Measurements from ENCODE around the gene BEAN1. TPM values are rescaled to one million over a fixed set of nuclear protein-coding genes. Genes with fewer than 3 reads are reported as not detected.

The BEAN1 gene
- total and polyA plus RNA-seq, 2 donors (not counting 1 experiment from before 2014, with no cell fraction given), result 0.07 TPM; not detected in 1

DNA sequence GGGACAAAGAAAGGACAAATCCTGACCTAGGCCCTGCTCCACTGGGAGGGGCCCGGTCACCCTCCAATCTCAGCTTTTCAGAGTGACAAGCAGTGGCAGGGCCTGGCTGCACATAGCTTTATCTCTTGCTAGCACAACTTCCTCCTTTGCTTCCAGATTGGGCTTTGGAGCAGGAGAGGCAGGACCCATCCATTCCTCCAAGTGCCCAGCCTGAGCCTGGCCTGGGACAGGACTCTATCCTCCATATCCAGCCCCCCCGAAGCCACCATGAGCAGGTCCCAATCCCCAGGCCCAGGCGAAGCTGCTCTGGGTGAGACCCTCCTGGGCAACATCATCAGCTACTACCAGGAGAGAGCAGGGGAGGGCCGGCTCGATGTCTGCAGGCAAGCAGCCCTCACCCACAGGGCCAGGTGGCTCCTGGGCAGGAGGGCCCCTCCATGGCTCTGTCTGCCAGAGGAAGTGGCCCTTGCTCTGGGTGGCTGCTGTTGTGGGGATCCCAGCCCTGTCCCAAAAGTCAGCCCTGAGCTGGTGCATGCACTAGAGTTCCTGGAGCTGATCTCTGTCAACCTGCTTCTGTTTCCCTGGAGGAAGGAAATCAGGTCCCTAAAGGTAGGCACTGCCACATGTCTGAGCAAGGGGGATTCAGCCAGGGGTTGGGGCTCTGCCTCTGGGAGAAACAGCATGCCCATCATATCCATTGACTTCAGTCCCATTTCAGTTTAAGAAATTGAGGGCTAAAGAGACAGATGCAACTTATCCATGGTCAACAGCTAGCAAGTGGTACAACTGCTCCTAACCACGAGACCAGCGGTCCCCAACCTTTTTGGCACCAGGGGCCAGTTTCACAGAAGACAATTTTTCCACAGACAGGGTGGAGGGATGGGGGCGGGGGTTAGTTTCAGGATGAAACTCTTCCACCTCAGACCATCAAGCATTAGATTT is 64.0 kb downstream of the BEAN1 start:
- H3K9me3 ChIP-seq (ENCODE audit: control insufficient read depth, insufficient read depth, low read depth, low read length), result no peaks in the 10 kb centered on the region
- peaks cover 6% of the 10 kb centered on the region for H3K4me1 ChIP-seq (ENCODE audit: control insufficient read depth, extremely low read depth, insufficient read depth, low read length)
- no peak overlapping the region for H3K4me2 ChIP-seq (ENCODE audit: extremely low read depth, insufficient read depth, low read length)
- H3K4me3 ChIP-seq (replicated peaks in 1 of 4; ENCODE audit: control extremely low read depth in 1 of 4, insufficient read depth in 1 of 4, low read depth in 3 of 4, low read length in 4 of 4), result no peak overlapping the region
- no peaks in the 10 kb centered on the region for H3K79me2 ChIP-seq (ENCODE audit: control insufficient read depth, insufficient read depth, low read length)
- no peaks in the 10 kb centered on the region for H4K20me1 ChIP-seq (ENCODE audit: control insufficient read depth, extremely low read depth, insufficient read depth, low read length)
- H2AFZ ChIP-seq (ENCODE audit: low read length), result no peak overlapping the region
- no peaks in the 10 kb centered on the region for H3K27me3 ChIP-seq (ENCODE audit: control insufficient read depth, insufficient read depth, low read length)
- H3K9ac ChIP-seq (ENCODE audit: insufficient read depth, low read length), result no peak overlapping the region
- no peaks in the 10 kb centered on the region for H3K36me3 ChIP-seq (ENCODE audit: control insufficient read depth, insufficient read depth, low read length)
- TF ChIP-seq EZH2 (IDR thresholded peaks at IDR 0.05; ENCODE audit: low read length, missing control alignments), result no peak
- TF ChIP-seq, protein P1, sequence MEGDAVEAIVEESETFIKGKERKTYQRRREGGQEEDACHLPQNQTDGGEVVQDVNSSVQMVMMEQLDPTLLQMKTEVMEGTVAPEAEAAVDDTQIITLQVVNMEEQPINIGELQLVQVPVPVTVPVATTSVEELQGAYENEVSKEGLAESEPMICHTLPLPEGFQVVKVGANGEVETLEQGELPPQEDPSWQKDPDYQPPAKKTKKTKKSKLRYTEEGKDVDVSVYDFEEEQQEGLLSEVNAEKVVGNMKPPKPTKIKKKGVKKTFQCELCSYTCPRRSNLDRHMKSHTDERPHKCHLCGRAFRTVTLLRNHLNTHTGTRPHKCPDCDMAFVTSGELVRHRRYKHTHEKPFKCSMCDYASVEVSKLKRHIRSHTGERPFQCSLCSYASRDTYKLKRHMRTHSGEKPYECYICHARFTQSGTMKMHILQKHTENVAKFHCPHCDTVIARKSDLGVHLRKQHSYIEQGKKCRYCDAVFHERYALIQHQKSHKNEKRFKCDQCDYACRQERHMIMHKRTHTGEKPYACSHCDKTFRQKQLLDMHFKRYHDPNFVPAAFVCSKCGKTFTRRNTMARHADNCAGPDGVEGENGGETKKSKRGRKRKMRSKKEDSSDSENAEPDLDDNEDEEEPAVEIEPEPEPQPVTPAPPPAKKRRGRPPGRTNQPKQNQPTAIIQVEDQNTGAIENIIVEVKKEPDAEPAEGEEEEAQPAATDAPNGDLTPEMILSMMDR (conservative IDR thresholded peaks at IDR 0.05 in 1 of 2, IDR thresholded peaks at IDR 0.05 in 1 of 2; ENCODE audit: low read depth in 1 of 2, low read length in 2 of 2), result no peak
- H3K27ac ChIP-seq (ENCODE audit: insufficient read depth, low read length), result no peak overlapping the region
- no peak for DNase-seq (ENCODE audit: low read depth in 2 of 2)

DNA sequence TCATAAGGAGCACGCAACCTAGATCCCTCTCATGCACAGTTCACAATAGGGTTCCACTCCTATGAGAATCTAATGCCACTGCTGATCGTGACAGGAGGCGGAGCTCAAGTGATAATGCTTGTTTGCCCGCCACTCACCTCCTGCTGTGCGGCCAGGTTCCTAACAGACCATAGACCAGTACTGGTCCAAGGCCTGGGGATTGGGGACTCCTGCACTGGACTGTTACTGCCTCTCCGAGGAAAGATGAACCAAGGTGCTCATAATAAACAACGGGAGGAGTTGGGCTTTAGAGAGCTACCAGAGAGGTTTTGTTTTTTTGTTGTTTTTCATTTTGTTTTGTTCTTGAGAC is 64.6 kb downstream of the BEAN1 start:
- Histone ChIP-seq H3K79me2 (ENCODE audit: control insufficient read depth, insufficient read depth, low read length) (no peaks in the 10 kb centered on the region), H4K20me1 (ENCODE audit: control insufficient read depth, extremely low read depth, insufficient read depth, low read length) (no peaks in the 10 kb centered on the region), H3K36me3 (ENCODE audit: control insufficient read depth, insufficient read depth, low read length) (no peaks in the 10 kb centered on the region), H3K4me1 (ENCODE audit: control insufficient read depth, extremely low read depth, insufficient read depth, low read length) (peaks cover 4% of the 10 kb centered on the region), H3K9ac (ENCODE audit: insufficient read depth, low read length) (no peak overlapping the region), H3K27ac (ENCODE audit: insufficient read depth, low read length) (no peak overlapping the region), H3K4me3 (replicated peaks in 1 of 4; ENCODE audit: control extremely low read depth in 1 of 4, insufficient read depth in 1 of 4, low read depth in 3 of 4, low read length in 4 of 4) (no peak overlapping the region), H3K27me3 (ENCODE audit: control insufficient read depth, insufficient read depth, low read length) (no peaks in the 10 kb centered on the region), H3K4me2 (ENCODE audit: extremely low read depth, insufficient read depth, low read length) (no peak overlapping the region), H3K9me3 (ENCODE audit: control insufficient read depth, insufficient read depth, low read depth, low read length) (no peaks in the 10 kb centered on the region), H2AFZ (ENCODE audit: low read length) (no peak overlapping the region)
- no peak for DNase-seq (ENCODE audit: low read depth in 2 of 2)
- TF ChIP-seq, protein P1 (conservative IDR thresholded peaks at IDR 0.05 in 1 of 2, IDR thresholded peaks at IDR 0.05 in 1 of 2; ENCODE audit: low read depth in 1 of 2, low read length in 2 of 2), result no peak
- no peak for TF ChIP-seq EZH2 (IDR thresholded peaks at IDR 0.05; ENCODE audit: low read length, missing control alignments)

DNA sequence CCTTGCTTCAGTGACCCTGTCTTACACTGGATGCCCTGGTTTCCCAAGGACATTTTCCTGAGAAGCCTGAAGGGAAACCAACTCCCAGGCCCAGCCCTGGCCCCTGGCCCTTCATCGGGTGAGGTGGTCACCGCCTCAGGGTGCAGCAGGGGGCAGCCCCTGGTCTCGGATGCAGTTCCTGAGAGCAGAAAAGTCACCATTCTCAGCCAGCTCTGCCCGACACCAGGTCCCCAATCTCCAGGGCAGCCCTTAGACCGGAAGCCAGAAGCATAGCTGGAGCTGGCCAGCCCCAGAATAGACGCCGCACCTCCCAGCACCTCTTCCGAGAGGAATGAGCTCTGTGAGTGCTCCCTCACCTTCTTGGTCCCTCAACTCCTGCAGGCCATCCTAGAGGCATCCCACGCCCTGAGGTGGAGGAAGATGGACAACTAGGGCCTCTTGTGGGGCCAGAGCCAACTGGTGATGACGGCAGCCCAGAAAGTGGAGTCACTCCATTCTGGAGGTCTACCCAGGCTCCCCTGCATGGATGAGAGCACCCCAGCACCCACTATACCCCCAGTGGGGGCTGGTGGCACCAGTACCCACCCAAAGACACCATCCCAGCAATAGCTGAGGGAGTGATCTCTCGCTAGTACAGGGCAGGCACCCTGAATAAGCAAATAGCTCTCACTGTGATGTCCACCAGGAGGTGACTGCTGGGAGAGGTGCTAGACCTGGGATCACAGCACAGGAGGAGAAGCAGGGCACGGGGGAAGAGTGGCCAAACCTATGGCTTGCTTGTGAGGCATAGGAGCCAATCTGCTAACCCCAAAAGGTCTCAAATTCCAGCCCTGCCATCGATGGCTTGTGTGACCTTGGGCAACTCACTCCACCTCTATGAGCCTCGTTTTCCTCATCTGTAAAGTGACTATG is 66.7 kb downstream of the BEAN1 start:
- no peak for DNase-seq (ENCODE audit: low read depth in 2 of 2)
- Histone ChIP-seq H3K9me3 (ENCODE audit: control insufficient read depth, insufficient read depth, low read depth, low read length) (no peaks in the 10 kb centered on the region), H3K9ac (ENCODE audit: insufficient read depth, low read length) (no peak overlapping the region), H3K36me3 (ENCODE audit: control insufficient read depth, insufficient read depth, low read length) (no peaks in the 10 kb centered on the region), H3K27me3 (ENCODE audit: control insufficient read depth, insufficient read depth, low read length) (no peaks in the 10 kb centered on the region), H3K4me3 (replicated peaks in 1 of 4; ENCODE audit: control extremely low read depth in 1 of 4, insufficient read depth in 1 of 4, low read depth in 3 of 4, low read length in 4 of 4) (no peak overlapping the region), H3K4me1 (ENCODE audit: control insufficient read depth, extremely low read depth, insufficient read depth, low read length) (no peaks in the 10 kb centered on the region), H3K27ac (ENCODE audit: insufficient read depth, low read length) (no peak overlapping the region), H4K20me1 (ENCODE audit: control insufficient read depth, extremely low read depth, insufficient read depth, low read length) (no peaks in the 10 kb centered on the region), H2AFZ (ENCODE audit: low read length) (no peak overlapping the region), H3K4me2 (ENCODE audit: extremely low read depth, insufficient read depth, low read length) (no peak overlapping the region), H3K79me2 (ENCODE audit: control insufficient read depth, insufficient read depth, low read length) (no peaks in the 10 kb centered on the region)
- TF ChIP-seq EZH2 (IDR thresholded peaks at IDR 0.05; ENCODE audit: low read length, missing control alignments), result no peak
- TF ChIP-seq, protein P1 (conservative IDR thresholded peaks at IDR 0.05 in 1 of 2, IDR thresholded peaks at IDR 0.05 in 1 of 2; ENCODE audit: low read depth in 1 of 2, low read length in 2 of 2), result no peak

All from fibroblast of lung (primary cell).